ENCODE data around the gene CACNA1B.

- TF ChIP-seq POLR2A (IDR thresholded peaks at IDR 0.05) (no peak), CTCF (IDR thresholded peaks at IDR 0.05) (no peak)
These were observed 15.0 kb downstream of the CACNA1B start for GRCh38 chr9:137892424-137893191.

Data from suprapubic skin (tissue), 3 donors.